Caki2 (cell line): ENCODE results near the gene RAB26. TPM values are rescaled to one million over a fixed set of nuclear protein-coding genes. Genes with fewer than 3 reads are reported as not detected.

Experiments
- DNase-seq: peaks from one replicate; pipeline ENCODE4 v3.0.0-alpha.2; 2015; ENCODE audit warnings: low read depth
- in situ Hi-C: cut with HindIII; loops from 2 replicates; pipeline ENCODE4 v1.10.0; 2016; ENCODE audit warnings: low sequenced_read_pairs, low pct_unique_long_range_greater_than_20kb, mixed read lengths
- total RNA-seq: library from RNA; depleted of rRNA; stranded (reverse); fragments of >200 nt; shearing (Covaris generic); gene quantifications from 2 replicates; pipeline ENCODE4 v1.2.3, GENCODE V29; 2014; ENCODE audit warnings: low replicate concordance

RAB26 gene
- total RNA-seq, 1 experiment from 2014 or later, result 9.5 TPM

DNA sequence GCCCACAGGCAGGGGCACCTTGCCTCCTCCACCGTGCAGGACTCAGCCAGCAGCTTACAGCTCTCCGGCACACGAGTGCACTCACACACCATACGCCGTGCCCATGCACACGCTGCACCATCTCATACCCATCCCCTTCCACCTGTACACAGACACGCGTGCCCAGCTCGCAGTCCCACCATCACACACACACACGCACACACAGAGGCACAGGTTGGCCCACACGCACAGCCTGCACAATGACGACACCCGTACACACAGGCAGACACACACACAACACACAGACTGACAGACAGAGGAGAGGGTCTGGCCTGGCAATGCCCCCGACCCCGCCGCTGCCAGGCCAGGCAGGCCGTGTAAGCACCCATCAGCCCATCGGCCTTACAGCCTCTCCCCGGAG lies 35.9 kb downstream of the RAB26 start:
- in situ Hi-C loops, result no loop called here
- DNase-seq, result no peak

DNA sequence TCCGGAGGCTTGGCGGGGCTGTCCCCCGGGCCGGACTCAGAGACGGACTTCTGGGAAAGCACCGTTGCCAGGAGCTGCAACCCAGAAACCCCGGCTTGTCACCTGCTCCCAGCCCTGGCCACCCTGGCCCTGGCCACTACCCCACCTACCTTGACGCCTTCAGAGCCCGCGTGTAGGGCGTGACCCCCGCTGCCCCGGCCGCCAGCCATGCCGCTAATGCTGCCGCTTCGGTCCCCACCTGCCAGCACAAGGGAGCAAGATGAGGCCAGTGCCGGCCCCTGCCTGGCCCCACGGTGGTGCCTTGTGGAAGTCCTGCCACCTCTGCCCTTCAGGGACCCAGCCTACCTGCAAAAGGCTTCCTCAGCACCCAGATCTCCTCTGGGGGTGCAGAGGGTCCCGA lies 36.5 kb downstream of the RAB26 start:
- no peak for DNase-seq
- in situ Hi-C loops, result no loop called here

DNA sequence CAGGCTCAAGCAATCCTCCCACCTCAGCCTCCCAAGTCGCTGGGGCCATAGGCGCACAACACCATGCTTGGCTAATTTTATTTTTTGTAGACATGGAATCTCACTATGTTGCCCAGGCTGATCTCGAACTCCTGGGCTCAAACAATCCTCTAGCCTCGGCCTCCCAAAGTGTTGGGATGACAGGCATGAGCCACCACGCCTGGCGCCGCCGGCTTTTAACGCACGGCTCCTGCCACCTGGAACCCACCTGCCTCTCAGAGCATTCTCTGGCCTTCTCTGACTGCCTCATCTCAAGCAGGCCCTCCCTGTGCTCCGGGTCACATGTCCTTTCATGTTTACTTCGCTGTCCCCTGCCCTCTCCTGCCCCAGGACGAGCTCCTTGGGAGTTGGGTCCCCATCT lies 37.6 kb downstream of the RAB26 start:
- DNase-seq, result no peak
- in situ Hi-C loops, result no loop called here

DNA sequence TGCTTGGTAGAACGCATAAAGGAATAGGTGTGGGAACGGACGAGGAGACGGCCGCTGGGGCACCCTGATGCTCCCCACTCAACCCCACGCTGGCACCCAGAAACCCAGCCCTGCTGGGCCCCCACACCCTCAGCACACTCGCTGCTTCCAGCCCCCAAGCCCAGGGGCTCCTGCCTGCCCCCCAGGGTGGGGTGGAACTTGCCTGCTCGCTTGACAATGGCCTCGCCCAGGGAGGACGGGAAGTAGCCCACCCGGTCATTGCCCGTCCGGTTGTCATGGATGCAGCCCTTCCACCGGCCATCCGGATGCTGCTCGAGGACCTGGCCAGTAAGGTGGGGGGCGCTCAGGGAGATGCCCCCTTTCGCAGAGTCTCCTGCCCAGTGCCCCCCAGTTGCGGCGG lies 38.1 kb downstream of the RAB26 start:
- DNase-seq, result no peak
- in situ Hi-C loops, result no loop called here

DNA sequence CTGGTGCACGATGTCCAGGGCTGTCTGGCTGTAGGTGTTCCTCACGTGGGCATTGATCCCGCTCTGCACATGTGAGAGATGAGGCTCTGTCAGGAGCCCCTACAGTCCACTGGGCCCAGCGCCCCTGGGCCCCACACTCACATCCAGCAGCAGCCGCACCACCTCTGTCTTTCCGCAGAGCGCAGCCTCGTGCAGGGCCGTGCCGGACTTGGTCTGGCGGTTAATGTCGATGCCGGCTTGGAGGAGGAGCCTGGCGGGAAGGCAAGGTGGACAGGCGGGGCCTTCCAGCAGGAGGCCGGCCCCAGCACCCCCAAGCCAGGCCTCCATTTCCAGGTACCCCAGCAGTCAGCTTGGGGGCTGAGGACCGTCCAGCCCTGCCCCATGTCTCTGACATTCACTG lies 38.8 kb downstream of the RAB26 start:
- no peak for DNase-seq
- in situ Hi-C loops, result no loop called here

DNA sequence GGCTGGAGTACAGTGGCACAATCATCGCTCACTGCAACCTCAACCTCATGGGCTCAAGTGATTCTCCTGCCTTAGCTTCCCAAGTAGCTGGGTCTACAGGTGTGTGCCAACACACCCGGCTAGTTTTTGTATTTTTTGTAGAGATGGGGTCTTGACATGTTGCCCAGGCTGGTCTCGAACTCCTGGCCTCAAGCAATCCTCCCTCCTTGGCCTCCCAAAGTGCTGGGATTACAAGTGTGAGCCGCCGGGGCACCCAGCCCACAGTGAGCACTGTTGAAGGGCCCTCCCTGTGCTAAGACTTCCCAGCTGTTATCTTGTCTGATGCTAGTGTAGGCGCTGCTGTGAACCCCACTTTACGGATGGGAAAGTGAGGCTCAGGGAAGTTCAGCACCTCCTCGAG lies 40.0 kb downstream of the RAB26 start:
- in situ Hi-C loops, result no loop called here
- no peak for DNase-seq

DNA sequence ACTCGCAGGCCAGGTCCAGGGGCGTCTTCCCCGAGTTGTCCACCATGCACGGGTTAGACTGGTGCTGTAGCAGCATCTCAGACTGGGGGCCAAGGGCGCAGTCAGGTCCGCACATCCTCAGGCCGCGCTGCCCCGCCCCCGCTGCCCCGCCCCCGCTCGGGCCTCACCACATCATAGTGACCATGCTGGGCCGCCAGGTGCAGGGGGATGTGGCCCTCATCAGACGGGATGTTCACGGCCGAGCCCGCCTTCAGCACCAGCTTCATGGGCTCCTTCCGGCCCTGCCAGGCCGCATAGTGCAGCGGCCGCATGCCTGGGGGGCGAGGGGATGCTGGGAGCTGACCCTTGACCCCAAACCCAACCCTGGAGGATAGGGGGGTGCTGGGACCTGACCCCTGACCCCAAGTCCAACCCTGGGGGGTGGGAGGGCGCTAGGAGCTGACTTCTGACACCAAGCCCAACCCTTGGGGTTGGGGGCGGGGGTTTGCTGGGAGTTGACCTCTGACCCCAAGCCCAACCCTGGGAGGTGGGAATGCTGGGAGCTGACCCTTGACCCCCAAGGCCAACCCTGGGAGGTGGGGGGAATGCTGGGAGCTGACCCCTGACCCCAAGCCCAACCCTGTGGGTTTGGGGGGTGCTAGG lies 40.9 kb downstream of the RAB26 start:
- DNase-seq, result no peak
- in situ Hi-C loops, result no loop called here

DNA sequence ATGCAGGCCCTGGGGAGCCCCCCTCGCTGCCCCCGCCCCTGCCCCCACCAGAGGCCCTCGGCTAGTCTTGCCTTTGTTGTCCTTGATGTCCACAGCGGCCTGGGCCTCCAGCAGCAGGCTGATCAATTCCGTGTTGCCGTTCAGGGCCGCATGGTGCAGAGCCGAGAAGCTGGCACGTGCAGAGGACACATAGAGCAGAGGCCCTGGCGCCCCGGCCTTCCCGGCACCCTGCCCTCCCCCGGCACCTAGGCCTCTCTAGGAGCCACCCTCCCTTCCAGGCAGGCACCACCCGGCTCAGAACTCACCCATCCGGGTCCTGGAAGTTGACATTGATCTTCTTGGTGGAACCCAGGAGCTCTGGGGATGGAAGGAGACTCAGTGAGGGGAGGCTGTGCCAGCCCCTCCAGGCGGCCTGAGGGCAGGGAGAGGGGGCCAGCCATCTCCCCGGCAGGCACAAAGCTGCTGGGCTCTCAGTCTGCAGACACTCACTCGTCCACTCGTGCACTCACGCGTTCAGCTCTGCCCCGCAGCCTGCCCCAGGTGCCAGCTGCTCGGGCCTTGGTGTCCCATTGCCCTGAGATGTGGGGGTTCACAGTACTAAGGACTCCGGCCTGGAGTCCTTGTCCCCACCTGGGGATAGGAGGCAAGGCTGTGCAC lies 41.7 kb downstream of the RAB26 start:
- in situ Hi-C loops, result no loop called here
- no peak for DNase-seq

DNA sequence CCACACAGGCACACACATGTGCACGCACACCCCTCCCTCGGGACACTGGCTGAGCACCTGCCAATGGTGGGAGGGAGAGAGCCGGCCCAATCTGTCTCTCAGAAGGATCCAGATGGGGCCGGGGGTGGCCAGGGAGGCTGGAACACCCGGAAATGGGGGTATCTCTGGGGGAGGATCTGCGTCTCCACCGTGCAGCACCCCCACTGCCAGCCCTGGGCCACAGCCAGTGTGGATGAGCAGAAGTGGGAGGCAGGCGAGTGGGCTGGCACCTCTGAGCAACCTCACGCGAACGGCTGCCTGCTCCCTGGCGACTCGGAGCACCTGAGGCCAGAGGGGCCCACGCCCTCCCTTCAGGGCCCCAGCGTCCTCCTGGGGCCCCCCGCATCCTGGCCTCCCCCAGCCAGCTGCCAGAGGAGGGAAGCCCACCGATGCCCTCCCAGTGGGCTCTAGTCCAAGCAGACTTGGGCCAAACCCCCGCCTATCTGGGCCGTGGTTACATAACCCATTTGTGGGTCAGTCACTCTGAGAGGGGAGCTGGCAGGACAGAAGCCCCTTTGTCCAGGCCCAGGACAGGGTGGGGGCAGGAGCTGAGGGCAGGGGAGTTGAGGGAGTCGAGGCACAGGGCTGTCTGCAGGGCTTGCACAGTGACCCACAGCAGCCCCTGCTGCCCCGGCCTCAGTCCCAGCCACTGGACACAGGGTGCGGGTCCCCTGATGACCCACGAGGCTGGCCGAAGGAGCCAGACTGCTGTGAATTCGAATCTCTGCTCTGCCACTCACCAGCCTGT lies 42.4 kb downstream of the RAB26 start:
- no peak for DNase-seq
- in situ Hi-C loops, result no loop called here

DNA sequence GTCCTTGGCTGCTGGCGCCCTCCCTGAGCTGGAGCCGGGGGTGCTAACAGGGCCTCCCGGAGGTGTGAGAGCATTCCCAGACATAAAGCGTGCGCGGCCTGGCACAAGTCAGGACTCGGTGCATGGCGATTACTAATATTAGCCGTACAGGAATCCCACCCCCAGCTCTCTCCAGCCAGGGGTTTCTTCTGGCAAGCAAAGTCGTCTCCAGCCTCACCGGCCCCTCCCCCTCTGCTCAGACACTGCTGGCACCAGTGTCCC lies 43.0 kb downstream of the RAB26 start:
- in situ Hi-C loops, result no loop called here
- DNase-seq, result no peak

DNA sequence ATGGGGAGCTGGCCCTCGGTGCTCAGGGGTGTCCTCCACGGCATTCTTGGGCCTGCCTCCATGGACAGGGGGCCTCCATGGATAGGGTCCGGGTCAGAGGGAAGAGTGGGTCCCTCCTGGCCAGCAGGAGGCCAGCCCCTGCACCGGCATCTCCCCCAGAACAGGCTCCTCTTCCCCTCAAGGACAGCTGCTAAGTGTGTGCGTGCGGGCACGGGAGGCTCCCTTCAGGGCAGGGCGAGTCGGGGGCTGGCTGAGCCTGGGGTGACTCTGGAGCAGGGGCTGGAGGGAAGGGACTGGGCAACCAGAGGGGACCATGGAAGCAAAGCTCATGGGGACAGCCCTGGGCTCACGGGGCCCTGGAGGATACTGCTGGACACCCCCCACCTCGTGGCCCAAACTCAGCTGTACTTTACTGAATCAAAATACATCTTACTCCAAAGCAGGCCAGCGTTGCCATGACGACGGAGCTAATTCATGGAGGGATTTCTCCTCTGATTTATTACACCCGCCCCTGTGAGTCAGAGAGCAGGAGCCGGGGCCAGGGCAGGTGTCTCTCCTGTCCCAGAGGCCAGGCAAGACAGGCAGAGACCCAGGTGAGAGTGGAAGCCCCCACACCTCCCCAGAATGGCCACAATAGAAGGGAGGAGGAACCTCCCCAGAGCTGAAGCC lies 45.9 kb downstream of the RAB26 start:
- in situ Hi-C loops, result no loop called here
- DNase-seq, result peak; percentile 55

DNA sequence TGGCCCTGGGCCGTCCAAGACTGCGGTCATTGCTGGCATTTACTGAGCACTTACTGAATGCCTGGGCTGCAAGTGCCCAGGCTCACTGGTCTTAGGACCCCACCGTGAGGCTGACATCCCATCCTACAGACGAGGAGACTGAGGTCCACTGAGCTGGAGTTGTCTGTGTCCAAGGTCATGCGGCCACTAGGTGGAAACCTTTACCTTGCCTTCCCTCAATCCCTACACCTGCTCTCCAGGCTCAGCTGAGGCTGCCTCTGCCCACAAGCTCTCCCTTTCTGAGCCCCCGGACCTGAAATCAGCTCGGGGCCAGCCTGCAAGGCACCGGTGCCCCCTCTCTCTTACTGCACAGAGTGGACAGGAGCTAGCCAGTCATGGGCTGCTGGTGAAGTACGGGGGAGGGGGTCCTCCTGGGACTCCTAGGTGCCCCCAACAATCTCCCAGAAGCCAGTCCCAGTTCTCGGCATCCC lies 46.5 kb downstream of the RAB26 start:
- DNase-seq, result peak; percentile 48
- in situ Hi-C loops, result no loop called here

DNA sequence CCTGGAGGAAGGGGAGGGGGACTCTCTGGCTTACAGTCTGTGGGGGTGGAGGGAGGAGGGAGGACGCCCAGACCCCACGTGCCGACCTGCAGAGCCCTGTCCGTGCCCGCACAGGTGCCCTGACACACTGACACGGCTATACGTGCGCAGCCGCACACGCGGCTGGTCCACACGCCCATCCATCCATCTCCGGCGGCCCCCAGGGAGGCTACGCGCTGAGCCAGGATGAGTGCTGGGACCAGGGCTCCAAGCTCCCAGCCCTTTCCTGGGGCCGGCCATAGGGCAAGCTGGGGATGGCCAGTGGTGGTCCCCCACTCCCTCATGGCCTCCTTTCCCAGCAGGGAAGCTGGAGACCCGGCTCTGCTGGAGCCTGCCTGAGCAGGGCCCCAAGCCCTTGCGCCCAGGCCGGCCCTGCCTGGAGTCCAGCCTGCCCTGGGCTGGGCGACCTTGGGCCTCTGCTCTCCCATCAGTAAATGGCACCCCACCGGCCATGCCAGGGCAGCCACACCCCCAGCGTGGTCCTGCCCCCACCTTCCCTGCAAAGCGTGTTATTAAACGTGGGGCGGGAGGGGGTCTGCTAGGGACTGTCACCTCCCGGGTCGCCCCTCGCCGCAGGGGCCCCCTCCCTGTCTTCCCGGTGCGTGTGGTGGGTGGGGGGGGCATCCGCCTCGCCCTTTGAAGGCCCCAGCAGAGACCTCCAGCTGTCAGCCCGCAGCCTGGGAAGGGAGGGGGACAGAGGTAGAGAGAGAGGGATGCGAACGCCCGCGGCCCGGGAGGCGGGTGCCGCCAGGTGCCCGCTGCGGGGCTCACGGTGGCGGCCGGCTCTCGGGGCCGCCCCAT lies 47.1 kb downstream of the RAB26 start:
- DNase-seq, result no peak
- in situ Hi-C loops, result no loop called here

DNA sequence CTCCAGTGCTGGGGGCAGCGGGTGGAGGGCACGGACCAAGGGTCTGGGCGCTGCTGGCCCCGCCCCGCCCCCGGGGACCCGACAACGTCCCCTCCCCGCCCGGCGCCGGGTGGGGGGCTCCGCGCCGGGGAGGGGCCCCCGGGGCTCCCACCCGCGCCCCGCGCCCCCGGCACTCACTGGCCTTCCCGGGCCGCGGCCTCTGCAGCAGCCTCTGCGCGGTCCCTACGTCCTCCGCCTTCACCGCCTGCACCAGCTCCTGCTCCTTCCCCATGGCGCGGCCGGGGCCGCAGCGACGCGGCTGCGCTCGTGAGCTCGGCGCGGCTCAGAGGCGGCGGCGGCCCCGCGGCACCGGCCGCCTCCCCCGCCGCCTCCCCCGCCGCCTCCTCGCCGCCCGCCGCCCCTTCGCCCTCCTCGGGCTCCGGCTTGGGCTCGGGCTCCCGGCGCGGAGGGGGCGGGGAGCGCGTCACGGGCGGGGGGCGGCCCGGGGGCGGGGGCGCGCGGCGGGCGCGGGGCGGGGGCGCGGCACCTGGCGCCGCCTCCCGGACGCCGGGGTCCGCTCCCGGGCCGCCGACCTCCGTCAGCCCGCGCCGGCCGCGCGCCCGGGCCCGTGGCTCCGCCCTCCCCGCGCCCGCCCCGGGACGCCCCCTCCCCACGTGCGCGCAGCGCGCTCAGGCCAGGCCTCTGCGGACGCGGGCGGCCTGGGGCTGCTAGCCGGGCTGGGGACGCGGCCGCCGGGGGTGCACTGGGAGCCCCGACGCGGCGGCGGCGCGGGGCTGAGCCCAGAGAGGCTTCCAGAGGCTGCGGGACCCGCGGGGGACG lies 47.9 kb downstream of the RAB26 start, which contains the start of gene CASKIN1:
TSS of gene CASKIN1 (minus strand) at position 444 of the 819 bp plus-strand sequence. CDS start at position 271, 173 bp downstream.
- in situ Hi-C loops, result no loop called here
- DNase-seq, result no peak

DNA sequence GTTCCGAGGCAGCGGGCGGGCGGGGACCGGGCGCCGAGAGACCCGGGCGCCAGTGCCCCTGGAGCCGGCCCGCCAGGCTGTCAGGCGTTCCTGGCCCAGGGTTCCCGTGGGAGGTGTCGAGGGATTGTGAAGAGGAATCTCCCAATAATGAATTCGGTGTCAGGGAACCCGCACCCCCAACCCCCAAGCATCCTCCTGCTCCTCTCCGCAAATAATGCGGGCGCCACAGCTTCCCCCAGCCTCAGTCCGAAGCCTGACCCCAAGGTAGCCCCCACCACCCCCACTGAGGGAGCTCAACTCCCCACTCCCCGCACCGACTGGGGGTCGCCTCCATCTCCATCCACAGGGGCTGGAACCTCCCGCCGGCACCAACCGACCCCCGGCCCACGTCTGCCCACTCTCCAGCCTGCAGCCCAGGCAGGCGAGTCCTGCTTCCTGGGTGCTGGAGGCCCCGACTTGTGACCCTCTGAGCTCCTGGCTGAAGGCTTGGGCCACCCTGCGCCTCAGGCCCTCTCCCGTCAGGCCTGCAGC lies 48.6 kb downstream of the RAB26 start:
- in situ Hi-C loops, result no loop called here
- DNase-seq, result no peak

DNA sequence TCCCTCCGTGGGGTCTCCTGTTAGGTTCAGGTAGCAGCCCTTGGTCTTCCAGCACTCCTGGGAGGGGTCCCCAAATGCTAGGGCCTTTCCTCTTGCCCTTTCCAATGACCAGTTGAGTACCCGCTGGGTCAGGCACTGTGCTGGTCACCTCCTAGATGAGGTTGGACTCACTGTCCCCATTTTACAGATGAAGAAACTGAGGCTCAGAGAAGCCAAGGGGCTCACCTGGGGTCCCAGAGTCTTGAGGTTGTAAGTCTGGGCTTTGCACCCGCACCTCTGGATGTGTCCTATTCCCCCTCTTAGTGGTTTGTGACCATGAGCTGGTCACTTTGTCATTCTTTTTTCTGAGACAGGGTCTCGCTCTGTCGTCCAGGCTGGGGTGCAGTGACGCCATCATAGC lies 49.3 kb downstream of the RAB26 start:
- in situ Hi-C loops, result no loop called here
- DNase-seq, result no peak

DNA sequence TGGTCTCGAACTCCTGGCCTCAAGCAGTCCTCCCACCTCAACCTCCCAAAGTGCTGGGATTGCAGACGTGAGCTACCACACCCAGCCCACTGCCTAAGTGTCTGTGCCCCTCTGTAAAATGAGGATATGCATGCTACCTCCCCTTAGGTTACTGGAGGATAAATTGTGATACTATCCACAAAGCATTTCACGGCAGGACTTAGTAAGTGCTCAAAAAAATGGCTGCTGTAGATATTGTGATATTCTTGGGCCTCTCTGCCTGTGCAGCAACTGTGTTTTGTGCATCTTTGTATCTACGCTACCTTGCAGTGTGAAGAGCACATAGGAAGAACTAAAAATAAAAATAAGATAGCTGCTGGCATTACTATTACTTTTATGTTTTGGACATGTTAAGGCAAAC lies 49.9 kb downstream of the RAB26 start:
- no peak for DNase-seq
- in situ Hi-C loops, result no loop called here
